GM06990 (cell line): ENCODE measurements around the gene B3GNT9.

Experiments used
- DNase-seq: peaks from one replicate; pipeline ENCODE4 v3.0.0-alpha.2; 2011; ENCODE audit not compliant: insufficient read length; ENCODE audit errors: extremely low read depth
- H3K27me3 ChIP-seq: replicated peaks from 2 replicates; pipeline ENCODE4 v1.6.0; 2011; ENCODE audit warnings: low read length; ENCODE audit not compliant: control insufficient read depth, insufficient read depth
- H3K36me3 ChIP-seq: 2 replicates; pipeline ENCODE4 v1.5.1; 2011; ENCODE audit warnings: low read length; ENCODE audit not compliant: control insufficient read depth, insufficient read depth
- H3K4me3 ChIP-seq: replicated peaks from 2 replicates; pipeline ENCODE4 v1.5.1; 2011; ENCODE audit warnings: low read depth, mild to moderate bottlenecking, control low read depth, low read length
- CTCF ChIP-seq: IDR thresholded peaks from 2 replicates; pipeline ENCODE4 v1.5.1; 2011; ENCODE audit warnings: low read length, control low read depth, mild to moderate bottlenecking, inconsistent platforms; ENCODE audit not compliant: insufficient read depth, poor library complexity, severe bottlenecking

The B3GNT9 gene

GRCh38 chr16:67164599-67165061 lies 13.8 kb upstream of the B3GNT9 start, which contains the start of gene HSF4:
TSS of gene HSF4 (plus strand) at chr16:67164745. CDS start at chr16:67164812, 67 bp downstream.
- Histone ChIP-seq H3K4me3 (no peak within 1 kb of the TSS; the same call in 1 of the 2 replicates), H3K36me3 (no peaks in the 10 kb centered on the region; the same call in 1 of the 2 replicates), H3K27me3 (no peaks in the 10 kb centered on the region; the same call in 1 of the 2 replicates)
- no peak for DNase-seq
- TF ChIP-seq CTCF: no peak

GRCh38 chr16:67163999-67164558 lies 13.3 kb upstream of the B3GNT9 start:
- Histone ChIP-seq H3K36me3 (no peaks in the 10 kb centered on the region; the same call in 1 of the 2 replicates), H3K27me3 (no peaks in the 10 kb centered on the region; the same call in 1 of the 2 replicates), H3K4me3 (no peak overlapping the region)
- DNase-seq: no peak
- TF ChIP-seq CTCF: no peak

GRCh38 chr16:67163164-67163998 lies 12.6 kb upstream of the B3GNT9 start:
- Histone ChIP-seq H3K4me3 (peak overlapping the region; percentile 22), H3K36me3 (no peaks in the 10 kb centered on the region; the same call in 1 of the 2 replicates), H3K27me3 (no peaks in the 10 kb centered on the region; the same call in 1 of the 2 replicates)
- peak; percentile 78 for DNase-seq
- TF ChIP-seq CTCF: no peak

GRCh38 chr16:67162506-67163163 lies 11.8 kb upstream of the B3GNT9 start:
- no peaks in the 10 kb centered on the region; the same call in 1 of the 2 replicates for H3K36me3 ChIP-seq
- no peaks in the 10 kb centered on the region; the same call in 1 of the 2 replicates for H3K27me3 ChIP-seq
- TF ChIP-seq CTCF: no peak
- peak overlapping the region; percentile 22 for H3K4me3 ChIP-seq
- no peak for DNase-seq

- no peak for DNase-seq
- no peak overlapping the region for H3K4me3 ChIP-seq
Measured at GRCh38 chr16:67161595-67162058, 10.8 kb upstream of the B3GNT9 start.

More at GRCh38 chr16:67161595-67162058, 10.8 kb upstream of the B3GNT9 start:
- no peak for TF ChIP-seq CTCF
- H3K36me3 ChIP-seq: peaks cover 2% of the 10 kb centered on the region
- no peaks in the 10 kb centered on the region; the same call in 1 of the 2 replicates for H3K27me3 ChIP-seq
